BE2C (cell line): ENCODE data around the gene CEL. TPM values are rescaled to one million over a fixed set of nuclear protein-coding genes. Genes with fewer than 3 reads are reported as not detected.
A peak's percentile ranks its signal among the peaks of the same experiment; 100 is the strongest.
"Not testable (repeated sequence)": the region's sequence is repeated elsewhere in the genome, so short reads cannot be mapped to it uniquely, and the experiment has no call there.

Experiments
- DNase-seq: peaks from one replicate; pipeline ENCODE4 v3.0.0-alpha.2; 2020
- H3K27me3 ChIP-seq: fragments of 250-450 bp; sonication (Bioruptor Pico); 2 replicates; pipeline ENCODE4 v1.5.1; 2020; ENCODE audit warnings: mild to moderate bottlenecking
- H3K36me3 ChIP-seq: fragments of 250-450 bp; sonication (Bioruptor Pico); 2 replicates; pipeline ENCODE4 v1.5.1; 2020; ENCODE audit warnings: mild to moderate bottlenecking
- H3K4me1 ChIP-seq: fragments of 250-450 bp; sonication (Bioruptor Pico); 2 replicates; pipeline ENCODE4 v1.5.1; 2020
- H3K4me3 ChIP-seq: 2 replicates; pipeline ENCODE4 v1.5.1; 2011; ENCODE audit warnings: low read depth, low read length
- H3K9me3 ChIP-seq: fragments of 250-450 bp; sonication (Bioruptor Pico); 2 replicates; pipeline ENCODE4 v1.5.1; 2020
- CTCF ChIP-seq: IDR thresholded peaks from 2 replicates; pipeline ENCODE4 v1.5.1; 2012; ENCODE audit warnings: mild to moderate bottlenecking, low read depth, low read length
- polyA plus RNA-seq: library from polyadenylated mRNA; unstranded; fragments of >200 nt; gene quantifications from one replicate; pipeline ENCODE4 v1.2.1, GENCODE V29; 2012; ENCODE audit warnings: low read depth, missing spikeins; ENCODE audit not compliant: insufficient read length, insufficient read depth

Gene CEL
- 5.6 TPM for polyA plus RNA-seq

- not testable (repeated sequence) for H3K27me3 ChIP-seq, H3K9me3 ChIP-seq, H3K4me3 ChIP-seq, DNase-seq
- peaks cover 12% of the 10 kb centered on the region for H3K36me3 ChIP-seq
- peaks cover 10% of the 10 kb centered on the region for H3K4me1 ChIP-seq
Observed at GRCh38 chr9:133061764-133062145, at the start of gene CEL. Gene CEL (plus strand): TSS chr9:133061981. CDS start chr9:133062003, 22 bp downstream.

- H3K27me3 ChIP-seq, result peaks cover 32% of the 10 kb centered on the region
- no peak overlapping the region for H3K4me3 ChIP-seq
- H3K9me3 ChIP-seq, result 0 out of 2 replicates have a peak, but pooled peaks cover 2% of the 10 kb centered on the region
- DNase-seq, result no peak
- no peaks in the 10 kb centered on the region for H3K4me1 ChIP-seq
- H3K36me3 ChIP-seq, result no peaks in the 10 kb centered on the region
- no peak for TF ChIP-seq CTCF
Observed at GRCh38 chr9:133014696-133015095, 47.1 kb upstream of the CEL start.

GRCh38 chr9:133023117-133023890 is 38.5 kb upstream of the CEL start:
- peak; percentile 41 for DNase-seq
- no peak for TF ChIP-seq CTCF
- Histone ChIP-seq H3K27me3 (peaks cover 3% of the 10 kb centered on the region), H3K4me3 (no peak overlapping the region), H3K4me1 (no peaks in the 10 kb centered on the region), H3K9me3 (no peaks in the 10 kb centered on the region), H3K36me3 (no peaks in the 10 kb centered on the region)

GRCh38 chr9:133026426-133026825 is 35.4 kb upstream of the CEL start:
- Histone ChIP-seq H3K9me3 (no peaks in the 10 kb centered on the region), H3K4me3 (no peak overlapping the region), H3K4me1 (no peaks in the 10 kb centered on the region), H3K27me3 (peaks cover 1% of the 10 kb centered on the region; the same call in 1 of the 2 replicates), H3K36me3 (no peaks in the 10 kb centered on the region)
- TF ChIP-seq CTCF, result no peak
- no peak for DNase-seq

- DNase-seq, result no peak
- Histone ChIP-seq H3K4me3 (no peak overlapping the region), H3K27me3 (no peaks in the 10 kb centered on the region), H3K9me3 (no peaks in the 10 kb centered on the region), H3K36me3 (no peaks in the 10 kb centered on the region), H3K4me1 (no peaks in the 10 kb centered on the region; the same call in 1 of the 2 replicates)
- TF ChIP-seq CTCF, result no peak
Observed at GRCh38 chr9:133027134-133027533, 34.6 kb upstream of the CEL start.

GRCh38 chr9:133028221-133028620 is 33.6 kb upstream of the CEL start:
- Histone ChIP-seq H3K4me1 (no peaks in the 10 kb centered on the region; the same call in 1 of the 2 replicates), H3K9me3 (no peaks in the 10 kb centered on the region), H3K4me3 (no peak overlapping the region), H3K27me3 (no peaks in the 10 kb centered on the region), H3K36me3 (no peaks in the 10 kb centered on the region)
- no peak for TF ChIP-seq CTCF
- DNase-seq, result no peak
